ENCODE results near the gene UBE2QL1.

Gene UBE2QL1

DNA sequence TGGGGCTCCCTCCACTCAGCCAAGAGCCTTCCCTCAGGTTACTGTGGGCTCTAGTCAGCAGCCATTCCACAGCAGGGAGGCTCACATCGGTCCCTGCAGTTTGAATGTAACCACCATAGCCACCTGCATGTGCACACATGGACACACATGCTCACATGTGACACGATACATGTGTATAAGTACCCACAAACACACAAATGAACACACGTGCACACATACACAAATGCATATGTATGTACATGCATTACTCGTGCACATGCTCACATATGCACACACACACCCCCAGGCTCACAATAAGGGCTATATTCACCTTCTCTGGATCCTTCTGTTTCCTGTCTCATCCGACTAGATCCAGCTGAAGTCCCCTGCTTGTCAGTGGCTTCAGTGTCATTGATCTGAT is 36.2 kb downstream of the UBE2QL1 start:
- ChIA-PET CTCF (interaction anchor here (0.6 kb wide), 1 partner anchor 291 kb away, joined by 3 read pairs; no protein-coding TSS in a partner anchor), POLR2A (no interaction called here)
- TF ChIP-seq, protein P1, sequence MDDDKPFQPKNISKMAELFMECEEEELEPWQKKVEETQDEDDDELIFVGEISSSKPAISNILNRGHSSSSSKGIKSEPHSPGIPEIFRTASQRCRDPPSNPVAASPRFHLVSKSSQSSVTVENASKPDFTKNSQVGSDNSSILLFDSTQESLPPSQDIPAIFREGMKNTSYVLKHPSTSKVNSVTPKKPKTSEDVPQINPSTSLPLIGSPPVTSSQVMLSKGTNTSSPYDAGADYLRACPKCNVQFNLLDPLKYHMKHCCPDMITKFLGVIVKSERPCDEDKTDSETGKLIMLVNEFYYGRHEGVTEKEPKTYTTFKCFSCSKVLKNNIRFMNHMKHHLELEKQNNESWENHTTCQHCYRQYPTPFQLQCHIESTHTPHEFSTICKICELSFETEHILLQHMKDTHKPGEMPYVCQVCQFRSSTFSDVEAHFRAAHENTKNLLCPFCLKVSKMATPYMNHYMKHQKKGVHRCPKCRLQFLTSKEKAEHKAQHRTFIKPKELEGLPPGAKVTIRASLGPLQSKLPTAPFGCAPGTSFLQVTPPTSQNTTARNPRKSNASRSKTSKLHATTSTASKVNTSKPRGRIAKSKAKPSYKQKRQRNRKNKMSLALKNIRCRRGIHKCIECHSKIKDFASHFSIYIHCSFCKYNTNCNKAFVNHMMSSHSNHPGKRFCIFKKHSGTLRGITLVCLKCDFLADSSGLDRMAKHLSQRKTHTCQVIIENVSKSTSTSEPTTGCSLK (tag by site-specific recombination; IDR thresholded peaks at IDR 0.05), result no peak
- no peak for TF ChIP-seq ZNF211 (tag by site-specific recombination; IDR thresholded peaks at IDR 0.05; ENCODE audit: low read depth)
- TF ChIP-seq ZNF433 (tag by site-specific recombination; IDR thresholded peaks at IDR 0.05; ENCODE audit: low read depth), result no peak
- no peak for TF ChIP-seq ZBTB20 (tag by site-specific recombination; IDR thresholded peaks at IDR 0.05)
- no peak for TF ChIP-seq ZSCAN16 (tag by site-specific recombination; IDR thresholded peaks at IDR 0.05)
- TF ChIP-seq ZNF626 (tag by site-specific recombination; IDR thresholded peaks at IDR 0.05), result no peak
- TF ChIP-seq ZNF239 (tag by site-specific recombination; IDR thresholded peaks at IDR 0.05), result no peak
- no peak for TF ChIP-seq ZNF692 (tag by site-specific recombination; IDR thresholded peaks at IDR 0.05)
- TF ChIP-seq, protein P2, sequence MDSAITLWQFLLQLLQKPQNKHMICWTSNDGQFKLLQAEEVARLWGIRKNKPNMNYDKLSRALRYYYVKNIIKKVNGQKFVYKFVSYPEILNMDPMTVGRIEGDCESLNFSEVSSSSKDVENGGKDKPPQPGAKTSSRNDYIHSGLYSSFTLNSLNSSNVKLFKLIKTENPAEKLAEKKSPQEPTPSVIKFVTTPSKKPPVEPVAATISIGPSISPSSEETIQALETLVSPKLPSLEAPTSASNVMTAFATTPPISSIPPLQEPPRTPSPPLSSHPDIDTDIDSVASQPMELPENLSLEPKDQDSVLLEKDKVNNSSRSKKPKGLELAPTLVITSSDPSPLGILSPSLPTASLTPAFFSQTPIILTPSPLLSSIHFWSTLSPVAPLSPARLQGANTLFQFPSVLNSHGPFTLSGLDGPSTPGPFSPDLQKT (IDR thresholded peaks at IDR 0.05; ENCODE audit: borderline replicate concordance, low read depth, low read length), result no peak
- no peak for TF ChIP-seq TCF7L2 (IDR thresholded peaks at IDR 0.05; ENCODE audit: borderline replicate concordance, low read depth, low read length)
- TF ChIP-seq ZNF777 (tag by site-specific recombination; IDR thresholded peaks at IDR 0.05; ENCODE audit: borderline replicate concordance), result no peak
- TF ChIP-seq ZNF214 (tag by site-specific recombination; IDR thresholded peaks at IDR 0.05; ENCODE audit: borderline replicate concordance), result no peak
- TF ChIP-seq ZNF837 (tag by site-specific recombination; IDR thresholded peaks at IDR 0.05), result no peak
- no peak for TF ChIP-seq REPIN1 (tag by site-specific recombination; IDR thresholded peaks at IDR 0.05; ENCODE audit: low read depth)
- no peak for TF ChIP-seq WT1 (tag by site-specific recombination; IDR thresholded peaks at IDR 0.05)
- no peak for TF ChIP-seq PRDM2 (tag by site-specific recombination; IDR thresholded peaks at IDR 0.05; ENCODE audit: borderline replicate concordance)
- H3K36me3 ChIP-seq (ENCODE audit: control insufficient read depth in 2 of 2, insufficient read depth in 1 of 2, low read length in 2 of 2), result no peaks in the 10 kb centered on the region; a peak in 1 of 3 replicates
- H3K27ac ChIP-seq (ENCODE audit: extremely low read depth, low read depth, low read length), result no peak overlapping the region
- no peak overlapping the region for H3K4me3 ChIP-seq (ENCODE audit: low read depth, low read length)
- peaks cover 4% of the 10 kb centered on the region for H3K4me1 ChIP-seq (ENCODE audit: control insufficient read depth, insufficient read depth, low read length)
- no peaks in the 10 kb centered on the region for H3K9me3 ChIP-seq (ENCODE audit: control insufficient read depth, insufficient read depth, low read depth, low read length)

Measured in HEK293 (cell line).